ENCODE results near the gene DLK1.

Gene DLK1

GRCh38 chr14:100734031-100734990, 7.6 kb downstream of the DLK1 start:
- DNase-seq: no peak

GRCh38 chr14:100735271-100735670, 8.6 kb downstream of the DLK1 start:
- DNase-seq: no peak

- DNase-seq: no peak
Measured at GRCh38 chr14:100736269-100737180, 9.8 kb downstream of the DLK1 start.

- no peak for DNase-seq
Measured at GRCh38 chr14:100737526-100737925, 10.8 kb downstream of the DLK1 start.

GRCh38 chr14:100738269-100738691, 11.6 kb downstream of the DLK1 start:
- DNase-seq: no peak

- no peak for DNase-seq
Measured at GRCh38 chr14:100738704-100739131, 12.0 kb downstream of the DLK1 start.

GRCh38 chr14:100739306-100739705, 12.6 kb downstream of the DLK1 start:
- DNase-seq: no peak

- DNase-seq: no peak
Measured at GRCh38 chr14:100740196-100740825, 13.6 kb downstream of the DLK1 start.

- DNase-seq: no peak
Measured at GRCh38 chr14:100740929-100741328, 14.2 kb downstream of the DLK1 start.

GRCh38 chr14:100741966-100742365, 15.3 kb downstream of the DLK1 start:
- no peak for DNase-seq

GRCh38 chr14:100746326-100746725, 19.6 kb downstream of the DLK1 start:
- no peak for DNase-seq

GRCh38 chr14:100747021-100747586, 20.4 kb downstream of the DLK1 start:
- DNase-seq: no peak

- DNase-seq: no peak
Measured at GRCh38 chr14:100747736-100748135, 21.0 kb downstream of the DLK1 start.

- no peak for DNase-seq
Measured at GRCh38 chr14:100748403-100748802, 21.7 kb downstream of the DLK1 start.

GRCh38 chr14:100748944-100749343, 22.3 kb downstream of the DLK1 start:
- no peak for DNase-seq

GRCh38 chr14:100749967-100750597, 23.4 kb downstream of the DLK1 start:
- DNase-seq: no peak

- DNase-seq: no peak
Measured at GRCh38 chr14:100750762-100751699, 24.3 kb downstream of the DLK1 start.

GRCh38 chr14:100754020-100754419, 27.3 kb downstream of the DLK1 start:
- no peak for DNase-seq

- DNase-seq: no peak
Measured at GRCh38 chr14:100755649-100756048, 29.0 kb downstream of the DLK1 start.

- no peak for DNase-seq
Measured at GRCh38 chr14:100761481-100761880, 34.8 kb downstream of the DLK1 start.

- peak in 3 of 4 experiments; percentile 6 to 34 (median 19) for DNase-seq
Measured at GRCh38 chr14:100762089-100762515, 35.4 kb downstream of the DLK1 start.
